CD4-positive, alpha-beta T cell treated with Interleukin-4 for 4 hours (primary cell): Measurements from ENCODE around the gene CKLF.
"Not testable (repeated sequence)": the region's sequence is repeated elsewhere in the genome, so short reads cannot be mapped to it uniquely, and the experiment has no call there.

Experiments used
- DNase-seq: peaks from one replicate; pipeline ENCODE4 v3.0.0-alpha.2; 2020

The CKLF gene

DNA sequence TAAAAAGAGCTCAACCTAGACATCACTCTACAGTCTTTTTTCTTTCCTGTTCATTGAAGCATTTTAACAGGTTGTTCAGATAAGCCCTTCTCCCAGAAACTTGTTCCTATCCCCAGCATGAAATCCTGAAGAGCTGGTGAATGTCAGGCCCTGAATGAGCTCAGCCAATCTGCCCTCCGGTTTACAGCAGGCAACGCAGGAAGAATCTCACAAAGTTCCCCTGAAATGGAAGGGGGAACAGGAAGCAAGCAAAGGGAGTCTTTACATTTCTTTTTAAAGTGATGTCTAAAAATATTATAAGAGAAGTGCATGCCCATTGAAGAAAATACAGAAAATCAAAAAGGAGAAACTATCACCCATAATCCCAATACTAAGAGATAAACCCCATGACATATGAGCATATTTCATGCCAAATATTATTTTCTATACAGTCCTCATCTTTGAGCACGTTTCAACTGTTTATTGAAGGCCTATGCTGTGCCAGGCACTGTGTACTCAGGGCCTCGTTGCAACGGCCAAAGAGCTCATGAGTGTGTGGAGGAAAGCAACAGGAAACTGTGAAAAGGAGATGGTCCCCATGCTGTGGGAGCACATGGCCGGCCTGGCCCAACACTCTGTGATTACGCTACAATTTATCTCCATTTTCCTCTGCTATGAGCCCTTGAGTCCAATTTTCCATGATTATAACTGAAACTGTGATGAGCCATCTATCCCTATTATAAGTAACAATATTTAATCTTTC, 8.2 kb upstream of the CKLF start:
- no peak for DNase-seq

GRCh38 chr16:66547101-66547989, 5.0 kb upstream of the CKLF start:
- no peak for DNase-seq

GRCh38 chr16:66548068-66548467, 4.3 kb upstream of the CKLF start:
- no peak for DNase-seq

GRCh38 chr16:66548868-66549267, 3.5 kb upstream of the CKLF start:
- DNase-seq: no peak

GRCh38 chr16:66549284-66550131, 2.9 kb upstream of the CKLF start, which contains the start of gene TK2:
TSS of gene TK2 (minus strand) at chr16:66550122. CDS start at chr16:66550061, 61 bp downstream.
- no peak for DNase-seq

DNA sequence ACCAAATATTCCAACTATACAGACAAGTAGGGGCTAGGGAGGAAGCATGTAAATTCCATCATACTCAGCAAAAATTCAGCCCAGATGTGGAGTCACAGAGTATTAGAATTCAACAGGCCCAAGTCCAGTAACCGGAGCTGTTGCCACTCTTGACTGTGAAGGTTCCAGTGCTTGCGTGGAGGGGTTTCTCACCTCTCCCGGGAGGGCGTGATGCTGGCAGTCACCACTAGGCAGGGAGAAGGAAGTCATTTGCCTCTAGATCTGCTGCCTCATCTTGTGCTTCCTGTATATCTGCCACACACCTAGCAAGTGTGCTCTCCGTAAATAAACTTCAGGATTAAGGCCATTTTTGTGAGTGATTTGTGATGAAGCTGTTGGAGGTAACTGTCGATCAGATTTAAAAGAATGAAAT, 1.0 kb upstream of the CKLF start:
- peak; percentile 70 for DNase-seq

DNA sequence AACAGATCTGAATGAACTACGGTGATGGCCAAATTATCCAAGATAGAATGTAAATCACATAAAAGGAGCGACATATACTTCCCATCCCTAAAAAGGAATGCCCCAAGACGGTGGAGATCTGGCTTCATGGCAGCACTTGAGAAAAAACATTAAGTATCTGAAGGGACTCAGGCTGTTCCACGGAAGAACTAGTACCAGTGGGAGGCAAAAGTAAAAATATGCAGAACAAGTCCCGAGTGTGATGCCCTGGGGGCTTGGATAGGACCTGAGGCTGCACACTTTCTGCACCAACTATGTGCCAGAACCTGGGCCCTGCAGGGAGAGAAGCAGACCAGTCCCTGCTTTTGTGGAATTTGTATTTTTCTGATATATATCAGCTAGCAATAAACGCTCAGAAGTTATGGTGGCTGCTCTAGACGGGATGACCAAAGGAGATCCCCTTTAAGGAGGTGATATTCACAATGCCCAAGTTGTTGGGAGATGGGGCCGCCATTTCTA, 539 bp upstream of the CKLF start:
- DNase-seq: no peak

GRCh38 chr16:66553223-66553622, 847 bp downstream of the CKLF start:
- peak; percentile 24 for DNase-seq

DNA sequence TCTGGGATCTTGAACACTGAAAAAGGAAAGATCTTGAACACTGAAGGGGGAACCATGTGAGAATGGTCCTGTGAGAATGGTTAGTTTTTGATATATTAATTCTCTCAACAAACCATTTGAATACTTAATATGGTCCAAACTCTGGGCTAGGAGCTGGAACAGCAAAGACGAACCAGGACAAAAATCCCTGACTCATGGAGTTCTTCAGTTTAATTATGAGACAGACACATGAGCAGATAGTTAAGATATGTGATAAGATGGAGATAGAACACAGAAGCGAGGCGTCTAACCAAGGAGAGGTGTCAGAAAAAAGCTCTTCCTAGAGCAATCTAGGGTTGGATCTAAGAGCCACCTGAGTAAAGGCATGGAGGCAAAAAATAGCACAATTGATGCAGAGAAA, 1.6 kb downstream of the CKLF start:
- no peak for DNase-seq

DNA sequence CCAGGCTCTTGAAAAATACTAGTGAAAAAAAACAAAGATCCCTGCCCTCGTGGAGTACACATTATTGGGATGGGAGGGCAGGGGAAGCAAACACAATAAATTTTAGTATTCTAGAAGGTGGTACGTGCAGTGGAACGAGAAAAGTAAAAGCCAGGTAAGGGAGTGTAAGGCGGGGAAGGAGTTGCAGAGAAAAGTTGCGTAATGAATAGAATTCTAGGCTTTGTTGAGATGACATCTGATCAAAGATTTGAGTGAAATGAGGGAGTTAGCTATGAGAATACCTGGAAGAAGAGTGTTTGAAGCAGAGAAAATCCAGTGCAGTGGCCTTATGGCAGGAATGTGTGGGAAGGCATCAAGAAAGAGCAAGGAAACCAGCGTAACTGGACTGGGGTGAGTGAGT, 2.1 kb downstream of the CKLF start:
- no peak for DNase-seq

GRCh38 chr16:66560107-66560506, 7.7 kb downstream of the CKLF start:
- no peak for DNase-seq

- DNase-seq: no peak
Observed at GRCh38 chr16:66561381-66562080, 9.2 kb downstream of the CKLF start.

DNA sequence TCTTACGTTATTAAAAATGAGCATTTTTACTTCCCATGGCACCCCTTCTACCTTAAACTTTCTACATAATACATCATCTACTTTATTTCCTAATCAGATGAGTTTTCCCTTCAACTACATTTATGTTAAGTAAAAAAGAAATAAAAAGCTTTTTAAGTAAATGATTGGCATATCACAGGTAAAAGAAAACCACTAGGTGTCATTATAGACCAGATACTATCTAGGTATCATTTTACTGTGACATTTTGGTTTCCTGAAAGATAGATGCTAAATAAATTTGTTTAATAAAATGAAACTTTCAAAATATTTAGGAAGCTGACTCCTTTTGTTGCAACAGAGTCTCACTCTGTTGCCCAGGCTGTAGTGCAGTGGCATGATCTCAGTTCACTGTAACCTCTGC, 10.0 kb downstream of the CKLF start:
- peak; percentile 34 for DNase-seq

DNA sequence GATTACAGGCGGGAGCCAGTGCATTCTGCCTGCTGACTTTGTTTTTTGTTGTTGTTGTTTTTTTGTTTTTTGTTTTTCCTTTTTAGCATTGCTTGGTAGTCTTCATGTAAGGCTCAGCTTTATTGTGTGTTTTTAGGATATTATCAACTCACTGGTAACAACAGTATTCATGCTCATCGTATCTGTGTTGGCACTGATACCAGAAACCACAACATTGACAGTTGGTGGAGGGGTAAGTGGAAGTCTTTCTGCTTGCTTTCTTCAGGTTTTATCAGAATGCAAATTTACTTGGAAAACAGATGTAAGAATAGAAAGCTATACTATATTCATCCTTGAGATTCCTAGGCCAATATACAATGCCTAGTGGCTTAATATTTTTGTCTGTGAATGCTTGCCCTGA, 10.6 kb downstream of the CKLF start:
- no peak for DNase-seq

DNA sequence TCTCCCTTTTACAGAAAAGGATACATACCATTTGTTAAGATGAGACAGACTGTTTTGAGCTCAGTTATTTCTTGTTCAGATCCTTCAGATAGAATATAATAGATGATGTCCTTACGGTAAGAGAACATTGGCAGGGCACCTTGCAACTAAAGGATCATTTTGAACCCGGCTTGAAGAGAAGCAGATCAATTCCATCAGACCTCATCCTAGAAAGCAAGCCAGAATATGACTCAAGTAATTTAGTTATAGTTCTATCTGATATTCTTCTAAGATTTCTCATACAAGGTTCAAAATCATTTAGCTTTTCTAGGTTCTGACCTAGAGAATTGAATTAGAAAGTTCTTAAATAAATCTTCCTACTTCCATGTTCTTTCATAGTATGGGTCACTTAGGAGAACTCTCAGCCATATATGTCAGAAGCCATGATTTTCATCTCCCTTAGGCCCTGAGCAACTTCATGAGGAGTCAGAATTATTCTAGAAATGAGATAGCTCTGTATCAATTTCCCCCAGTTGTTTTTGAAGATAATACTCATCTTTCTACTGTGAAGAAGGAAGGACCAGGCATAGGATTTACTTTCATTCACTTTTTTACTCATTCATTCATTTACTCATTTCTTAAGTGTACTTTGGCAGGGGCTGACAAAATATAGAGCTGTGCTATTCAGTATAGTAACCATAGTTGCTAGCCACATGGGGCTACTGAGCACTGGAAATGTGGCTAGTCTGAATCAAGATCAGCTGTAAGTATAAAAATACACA, 11.4 kb downstream of the CKLF start:
- DNase-seq: no peak

DNA sequence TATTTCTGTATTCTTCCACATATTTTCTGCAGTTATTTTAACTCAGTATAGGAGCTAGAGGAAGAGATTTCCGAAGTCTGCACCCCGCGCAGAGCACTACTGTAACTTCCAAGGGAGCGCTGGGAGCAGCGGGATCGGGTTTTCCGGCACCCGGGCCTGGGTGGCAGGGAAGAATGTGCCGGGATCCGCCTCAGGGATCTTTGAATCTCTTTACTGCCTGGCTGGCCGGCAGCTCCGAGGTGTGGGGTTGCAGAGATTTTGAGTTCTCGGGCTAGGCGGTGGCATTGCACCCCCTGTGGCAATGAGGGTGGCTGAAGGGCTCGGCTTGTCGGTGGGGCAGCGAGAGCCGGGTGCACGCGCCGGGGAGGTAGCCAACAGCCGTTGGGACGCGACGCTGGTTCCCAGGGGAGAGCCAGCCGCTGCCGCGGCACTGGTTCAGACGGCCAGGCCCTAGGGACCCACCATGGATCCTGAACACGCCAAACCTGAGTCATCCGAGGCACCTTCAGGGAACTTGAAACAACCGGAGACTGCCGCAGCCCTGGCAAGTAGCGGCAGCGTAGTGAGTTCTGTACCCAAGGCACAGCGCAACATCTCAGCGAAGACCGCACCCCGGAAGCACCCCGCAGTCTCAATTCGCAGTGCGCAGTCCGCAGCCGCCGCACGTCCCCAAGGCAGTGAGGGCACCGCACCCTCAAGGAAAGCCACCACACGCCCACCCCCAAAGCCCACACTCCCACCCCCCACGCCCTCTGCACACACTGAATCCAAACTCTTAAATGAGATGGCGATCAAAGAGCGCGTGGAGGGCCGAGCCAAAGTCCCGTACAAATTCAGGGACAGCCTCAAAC, 13.9 kb downstream of the CKLF start, which contains the start of gene CMTM1:
Gene CMTM1 (plus strand): TSS at position 389 of the 851 bp plus-strand sequence. CDS start 75 bp downstream, at position 464.
- DNase-seq: no peak

DNA sequence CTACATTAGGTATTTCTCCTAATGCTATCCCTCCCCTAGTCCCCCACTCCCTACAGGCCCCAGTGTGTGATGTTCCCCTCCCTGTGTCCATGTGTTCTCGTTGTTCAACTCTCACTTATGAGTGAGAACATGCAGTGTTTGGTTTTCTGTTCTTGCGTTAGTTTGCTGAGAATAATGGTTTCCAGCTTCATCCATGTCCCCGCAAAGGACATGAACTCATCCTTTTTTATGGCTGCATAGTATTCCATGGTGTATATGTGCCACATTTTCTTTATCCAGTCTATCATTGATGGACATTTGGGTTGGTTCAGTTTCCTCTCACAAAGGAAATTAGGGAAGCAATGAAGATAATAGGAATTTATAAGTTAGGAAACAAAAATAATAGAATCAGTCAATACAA, 14.9 kb downstream of the CKLF start:
- DNase-seq: not testable (repeated sequence)

- DNase-seq: no peak
Observed at GRCh38 chr16:66568355-66568754, 16.0 kb downstream of the CKLF start.

- no peak for DNase-seq
Observed at GRCh38 chr16:66569131-66569530, 16.8 kb downstream of the CKLF start.

GRCh38 chr16:66569827-66570405, 17.5 kb downstream of the CKLF start:
- no peak for DNase-seq
